Mononuclear cell (primary cell): ENCODE data around the gene ATP13A3. TPM values are rescaled to one million over a fixed set of nuclear protein-coding genes. Genes with fewer than 3 reads are reported as not detected.

Source experiments
- H3K27me3 ChIP-seq: 2 replicates; pipeline ENCODE4 v1.6.0; 2011; ENCODE audit warnings: low read length, control low read depth; ENCODE audit not compliant: insufficient read depth
- H3K4me1 ChIP-seq: 2 replicates; pipeline ENCODE4 v1.5.1; 2011; ENCODE audit warnings: mild to moderate bottlenecking, low read length, control low read depth; ENCODE audit not compliant: insufficient read depth
- H3K4me3 ChIP-seq: 2 replicates; pipeline ENCODE4 v1.5.1; 2011; ENCODE audit warnings: mild to moderate bottlenecking, low read length, moderate library complexity
- H3K9me3 ChIP-seq: 2 replicates; pipeline ENCODE4 v1.5.1; 2011; ENCODE audit warnings: low read depth, mild to moderate bottlenecking, control low read depth, low read length
- total RNA-seq: library from RNA; depleted of rRNA; stranded (reverse); fragments of >200 nt; gene quantifications from one replicate; pipeline ENCODE4 v1.2.3, GENCODE V29; 2012

Gene ATP13A3
- total RNA-seq, 1 donor = 179 TPM

DNA sequence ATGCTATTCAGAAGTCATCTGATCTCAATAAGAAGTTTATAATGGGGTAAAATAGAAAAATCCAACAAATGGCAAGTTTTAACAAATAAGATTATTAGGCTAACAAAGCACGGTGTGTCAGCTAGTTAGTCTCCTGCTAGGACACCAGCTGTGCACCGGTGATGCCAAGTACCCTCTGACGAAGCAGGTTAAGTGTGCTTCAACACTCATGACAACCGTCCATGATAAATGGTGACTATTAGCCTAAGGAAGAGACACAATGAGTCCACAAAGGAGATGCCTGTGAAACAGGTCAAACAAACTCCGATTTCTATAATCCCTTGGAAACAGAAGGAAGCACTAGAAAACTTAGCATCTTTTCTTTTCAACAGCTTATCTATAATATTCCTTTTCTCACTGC lies 36.5 kb downstream of the ATP13A3 start:
- H3K4me1 ChIP-seq = no peaks in the 10 kb centered on the region

DNA sequence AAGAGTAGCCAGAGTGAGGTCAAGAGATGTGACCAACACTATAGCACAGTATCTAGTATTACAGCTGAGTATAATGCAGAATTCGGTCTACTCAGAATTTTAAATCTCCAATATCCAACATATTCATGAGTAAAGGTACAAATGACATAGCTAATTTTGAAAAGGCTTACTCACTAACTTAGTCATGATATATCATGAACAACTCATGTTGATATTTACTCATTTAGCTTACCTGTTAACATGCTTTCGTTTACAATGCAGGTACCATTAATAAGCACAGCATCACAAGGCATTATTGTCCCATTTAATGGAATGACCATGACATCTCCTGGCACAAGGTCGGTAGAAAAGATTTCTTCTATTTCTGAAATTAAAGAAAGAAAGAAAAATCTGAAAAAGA lies 36.9 kb downstream of the ATP13A3 start:
- no peaks in the 10 kb centered on the region for H3K27me3 ChIP-seq
- H3K9me3 ChIP-seq = no peaks in the 10 kb centered on the region
- no peak overlapping the region for H3K4me3 ChIP-seq
- no peaks in the 10 kb centered on the region for H3K4me1 ChIP-seq

More for the DNA sequence above, 36.5 kb downstream of the ATP13A3 start:
- no peaks in the 10 kb centered on the region for H3K27me3 ChIP-seq
- H3K4me3 ChIP-seq = no peak overlapping the region
- H3K9me3 ChIP-seq = no peaks in the 10 kb centered on the region

DNA sequence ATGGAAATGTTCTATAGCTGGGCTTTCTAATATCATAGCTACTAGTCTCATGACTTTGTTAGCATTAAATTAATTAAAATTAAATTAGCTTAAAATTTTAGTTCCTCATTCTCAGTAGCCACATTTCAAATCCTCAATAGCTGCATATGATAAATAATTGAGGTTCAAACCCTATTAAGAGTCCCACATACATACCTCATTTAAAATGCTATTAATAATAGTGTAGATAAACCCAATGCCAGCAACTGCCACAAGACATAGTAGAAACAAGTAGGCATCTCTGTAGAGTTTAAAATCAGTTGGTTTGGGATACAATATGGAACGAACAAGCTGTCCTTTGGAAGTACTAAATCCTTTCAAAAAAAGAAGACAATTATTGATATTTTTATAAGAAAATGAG lies 39.1 kb downstream of the ATP13A3 start:
- no peaks in the 10 kb centered on the region for H3K27me3 ChIP-seq
- no peaks in the 10 kb centered on the region for H3K4me1 ChIP-seq
- no peaks in the 10 kb centered on the region for H3K9me3 ChIP-seq
- H3K4me3 ChIP-seq = no peak overlapping the region

DNA sequence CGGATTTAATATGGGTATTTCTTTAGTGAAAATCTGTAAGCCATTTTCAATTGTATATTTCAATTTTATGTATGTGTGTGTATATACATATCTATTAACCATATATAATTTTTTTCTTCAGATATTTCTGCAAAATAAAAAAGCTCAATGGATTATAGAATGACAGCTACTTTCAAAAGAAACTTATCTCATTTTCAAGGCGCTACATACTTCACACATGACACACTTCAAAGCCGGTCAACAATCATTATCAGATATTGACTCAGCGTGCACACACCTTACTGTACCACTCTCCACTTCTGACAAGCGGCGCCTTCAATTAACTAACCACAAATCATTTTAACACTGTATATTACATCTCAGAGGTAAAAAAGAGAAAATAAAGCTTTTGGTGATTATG lies 39.6 kb downstream of the ATP13A3 start:
- H3K9me3 ChIP-seq = no peaks in the 10 kb centered on the region
- H3K4me3 ChIP-seq = no peak overlapping the region
- H3K27me3 ChIP-seq = no peaks in the 10 kb centered on the region
- no peaks in the 10 kb centered on the region for H3K4me1 ChIP-seq

DNA sequence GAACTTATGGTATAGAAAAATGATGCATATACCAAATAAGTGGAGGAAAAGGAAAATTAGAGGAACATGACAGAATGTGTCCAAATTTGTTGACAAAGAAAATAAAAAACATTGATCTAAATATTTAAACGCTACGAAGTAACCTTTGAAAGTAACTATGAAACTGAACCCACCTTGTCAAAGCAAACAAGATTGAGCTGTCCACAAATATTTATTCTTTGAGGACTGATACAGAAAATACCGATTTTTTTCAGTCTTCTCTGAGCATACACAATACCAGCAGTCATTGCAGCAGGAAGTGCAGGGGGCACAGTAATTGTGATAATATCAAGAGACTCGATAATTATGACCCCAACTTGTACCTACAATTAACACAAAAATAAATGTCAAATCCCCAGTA lies 40.0 kb downstream of the ATP13A3 start:
- no peaks in the 10 kb centered on the region for H3K4me1 ChIP-seq
- no peaks in the 10 kb centered on the region for H3K27me3 ChIP-seq
- no peak overlapping the region for H3K4me3 ChIP-seq
- H3K9me3 ChIP-seq = no peaks in the 10 kb centered on the region

DNA sequence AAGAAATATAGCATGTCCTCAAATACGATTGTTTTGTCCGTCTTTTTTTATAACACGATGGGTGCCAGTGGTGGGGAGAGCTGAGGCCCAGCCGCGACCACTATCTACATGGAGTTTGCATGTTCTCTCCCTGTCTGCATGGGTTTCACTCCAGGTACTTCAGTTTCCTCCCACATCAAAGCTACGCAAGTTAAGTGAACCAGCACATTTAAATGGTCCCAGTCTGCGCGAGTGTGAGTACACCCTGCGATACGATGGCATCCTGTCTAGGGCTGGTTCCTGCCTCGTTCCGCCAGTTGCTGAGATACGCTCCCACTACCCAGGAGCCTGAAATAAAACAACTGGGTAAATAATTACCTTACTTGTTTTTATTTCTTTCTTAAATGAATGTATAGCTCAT lies 40.6 kb downstream of the ATP13A3 start:
- H3K9me3 ChIP-seq = no peaks in the 10 kb centered on the region
- no peak overlapping the region for H3K4me3 ChIP-seq
- no peaks in the 10 kb centered on the region for H3K27me3 ChIP-seq
- no peaks in the 10 kb centered on the region for H3K4me1 ChIP-seq

DNA sequence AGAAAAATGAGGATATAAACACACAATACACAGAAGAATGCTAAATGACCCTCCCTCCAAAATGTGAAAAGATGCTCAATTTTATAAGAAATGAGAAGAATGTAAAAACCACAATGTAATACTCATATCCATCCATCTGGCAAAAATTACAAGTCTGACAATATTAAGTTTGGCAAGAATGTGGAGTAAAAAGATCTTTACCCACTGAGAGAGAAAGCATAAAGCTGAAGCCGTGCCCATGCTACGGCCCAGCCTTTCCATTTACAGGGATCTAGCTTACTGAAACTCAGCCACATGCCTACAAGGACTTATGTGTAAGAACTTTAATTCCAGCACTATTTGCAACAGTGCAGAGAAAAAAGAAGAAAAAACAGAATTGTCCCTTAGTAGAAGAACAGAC lies 42.9 kb downstream of the ATP13A3 start:
- H3K9me3 ChIP-seq = no peaks in the 10 kb centered on the region
- H3K27me3 ChIP-seq = no peaks in the 10 kb centered on the region
- no peak overlapping the region for H3K4me3 ChIP-seq
- H3K4me1 ChIP-seq = no peaks in the 10 kb centered on the region

DNA sequence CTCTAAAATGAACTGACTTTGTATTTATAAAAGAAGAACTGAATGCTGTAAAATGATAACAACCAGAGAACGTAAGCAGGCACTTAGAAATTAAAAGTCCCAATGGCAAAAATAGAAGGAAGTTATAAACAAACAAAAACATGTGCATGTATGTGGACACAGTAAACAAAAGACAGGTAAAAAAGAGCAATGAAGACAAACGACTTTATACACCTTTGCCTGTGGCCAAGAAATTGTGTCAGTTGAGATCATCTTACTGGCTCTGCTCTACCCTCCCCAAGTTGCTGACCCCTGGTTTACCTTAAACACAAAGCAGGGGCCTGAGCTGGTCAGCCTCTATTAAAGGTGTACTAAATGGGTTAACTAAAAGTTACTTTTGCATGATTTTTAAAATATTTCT lies 46.0 kb downstream of the ATP13A3 start:
- no peaks in the 10 kb centered on the region for H3K9me3 ChIP-seq
- H3K4me1 ChIP-seq = peaks cover 4% of the 10 kb centered on the region
- H3K27me3 ChIP-seq = no peaks in the 10 kb centered on the region
- H3K4me3 ChIP-seq = no peak overlapping the region

DNA sequence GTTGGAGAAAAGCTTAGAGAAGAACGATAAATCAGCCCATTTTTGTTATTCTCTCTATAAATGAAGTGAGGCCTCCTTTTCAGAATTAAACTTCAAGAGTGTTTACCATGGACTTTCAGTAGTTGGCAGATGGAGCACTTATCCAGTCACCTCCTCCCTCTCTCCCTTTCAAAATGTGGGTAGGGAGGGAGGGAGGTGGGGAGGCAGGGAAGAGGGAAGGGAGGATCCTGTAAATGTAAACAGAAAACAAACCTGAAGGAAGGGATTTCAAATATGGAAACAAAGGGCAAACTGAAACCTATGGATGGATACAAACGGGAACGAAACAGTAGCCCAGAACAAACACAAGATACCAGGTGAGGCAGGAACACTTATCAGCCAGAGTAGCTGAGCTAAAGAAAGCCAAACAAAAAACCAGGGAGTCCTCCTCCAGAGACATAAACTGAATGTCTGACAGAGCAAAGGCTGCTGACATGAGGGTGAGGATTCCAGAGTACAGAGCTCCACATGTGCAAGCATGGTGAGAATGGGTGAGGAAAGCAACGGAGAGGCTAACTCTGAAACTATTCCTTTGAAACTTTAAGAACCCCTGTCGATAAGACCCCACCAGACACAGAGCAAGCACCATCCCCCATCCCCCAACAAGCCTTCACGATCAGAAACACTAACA lies 46.8 kb downstream of the ATP13A3 start:
- Histone ChIP-seq H3K4me3 (no peak overlapping the region), H3K9me3 (no peaks in the 10 kb centered on the region), H3K27me3 (no peaks in the 10 kb centered on the region), H3K4me1 (peaks cover 4% of the 10 kb centered on the region)

DNA sequence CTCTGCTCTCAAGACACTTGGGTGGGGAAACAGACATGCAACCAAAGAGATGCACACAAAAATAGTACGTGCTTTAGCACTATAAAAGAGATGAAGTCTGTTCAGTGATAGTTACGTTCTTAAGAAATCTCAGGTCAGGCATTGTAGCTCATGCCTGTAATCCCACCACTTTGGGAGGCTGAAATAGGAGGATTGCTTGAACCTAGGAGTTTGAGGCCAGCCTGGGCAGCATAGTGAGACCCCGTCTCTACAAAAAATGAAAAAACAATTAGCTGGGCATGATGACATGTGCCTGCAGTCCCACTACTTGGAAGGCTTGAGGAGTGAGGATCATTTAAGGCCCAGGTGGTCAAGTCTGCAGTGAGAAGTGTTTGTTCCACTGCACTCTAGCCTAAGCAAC lies 52.3 kb downstream of the ATP13A3 start:
- Histone ChIP-seq H3K27me3 (no peaks in the 10 kb centered on the region), H3K4me3 (no peak overlapping the region), H3K9me3 (no peaks in the 10 kb centered on the region), H3K4me1 (peaks cover 4% of the 10 kb centered on the region)

DNA sequence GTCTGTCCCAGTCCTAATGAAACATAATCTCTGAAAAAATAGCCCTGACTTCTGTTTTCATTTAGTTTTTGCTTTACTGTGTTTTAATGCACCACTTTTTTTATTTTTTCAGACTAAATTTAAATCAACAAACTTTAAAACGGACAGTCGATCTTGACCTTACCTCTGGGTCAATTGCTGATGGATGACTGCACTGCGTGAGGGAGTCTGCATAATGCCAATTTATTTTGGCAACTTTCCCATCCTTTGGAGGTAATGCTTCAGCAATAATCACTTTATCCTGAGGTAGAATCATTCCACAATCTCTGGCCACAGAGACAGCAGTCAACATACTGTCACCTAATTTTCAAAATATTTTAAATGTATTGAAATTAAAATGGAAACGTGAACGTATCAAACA lies 55.2 kb downstream of the ATP13A3 start:
- Histone ChIP-seq H3K4me1 (no peaks in the 10 kb centered on the region), H3K9me3 (no peaks in the 10 kb centered on the region)

DNA sequence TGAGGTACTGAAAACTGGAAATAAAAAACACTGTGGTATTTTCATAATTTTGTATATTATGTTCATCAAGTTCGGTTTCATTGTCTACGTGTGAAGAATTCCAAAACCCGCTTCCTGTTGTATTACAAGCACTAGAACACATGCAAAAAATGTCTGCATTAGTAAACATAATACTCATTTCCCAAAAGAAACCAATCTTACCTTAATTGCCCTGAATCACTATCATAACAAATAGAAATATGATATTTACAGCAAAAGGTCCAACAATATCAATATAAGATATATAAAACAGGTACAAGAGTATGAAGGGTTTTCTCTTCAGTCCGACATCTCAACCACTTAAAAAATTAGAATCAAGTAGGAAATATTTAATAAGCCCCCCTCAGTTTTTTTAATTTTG lies 61.4 kb downstream of the ATP13A3 start:
- no peaks in the 10 kb centered on the region for H3K9me3 ChIP-seq

More for the DNA sequence above, 55.2 kb downstream of the ATP13A3 start:
- Histone ChIP-seq H3K27me3 (no peaks in the 10 kb centered on the region), H3K4me3 (no peak overlapping the region)

DNA sequence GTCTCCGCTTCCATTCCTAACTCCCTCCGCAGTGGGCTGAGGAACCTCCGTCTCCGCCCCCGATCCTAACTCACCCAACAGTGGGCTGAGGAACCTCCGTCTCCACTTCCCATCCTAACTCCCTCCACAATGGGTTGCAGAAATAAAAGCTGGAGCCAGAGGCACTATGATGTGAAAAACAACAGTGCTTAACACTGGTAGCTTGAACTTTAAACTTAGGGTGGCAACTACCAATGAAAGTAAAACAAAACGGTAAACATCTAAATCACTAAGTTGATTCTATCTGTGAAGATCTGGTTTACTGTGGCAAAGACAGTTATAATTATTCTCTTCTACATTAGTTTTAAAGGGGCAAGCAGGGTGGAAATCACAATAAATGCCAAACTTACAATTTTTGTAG lies 61.8 kb downstream of the ATP13A3 start:
- H3K4me1 ChIP-seq = no peaks in the 10 kb centered on the region
- no peak overlapping the region for H3K4me3 ChIP-seq
- no peaks in the 10 kb centered on the region for H3K27me3 ChIP-seq
- no peaks in the 10 kb centered on the region for H3K9me3 ChIP-seq

More for the DNA sequence above, 61.4 kb downstream of the ATP13A3 start:
- no peak overlapping the region for H3K4me3 ChIP-seq
- H3K27me3 ChIP-seq = no peaks in the 10 kb centered on the region
- H3K4me1 ChIP-seq = no peaks in the 10 kb centered on the region

DNA sequence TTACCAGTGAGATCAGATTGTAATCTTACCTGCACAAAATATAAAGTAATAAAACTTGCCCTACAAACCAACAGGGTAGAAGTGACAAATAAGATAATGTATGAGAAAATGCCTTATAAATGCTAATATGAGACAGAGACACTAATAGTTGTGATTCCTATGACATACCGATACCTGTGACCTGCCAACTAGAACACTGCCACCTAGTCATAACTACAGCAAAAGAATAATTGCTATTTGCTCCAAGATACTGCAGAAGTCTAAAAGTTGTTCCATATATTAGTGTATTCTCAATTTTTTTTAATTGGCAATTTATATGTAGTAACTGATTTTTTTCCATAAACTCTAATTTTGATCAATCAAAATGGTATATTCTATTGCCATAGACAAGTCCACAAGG lies 62.4 kb downstream of the ATP13A3 start:
- Histone ChIP-seq H3K9me3 (no peaks in the 10 kb centered on the region), H3K4me3 (no peak overlapping the region), H3K27me3 (no peaks in the 10 kb centered on the region), H3K4me1 (no peaks in the 10 kb centered on the region)

DNA sequence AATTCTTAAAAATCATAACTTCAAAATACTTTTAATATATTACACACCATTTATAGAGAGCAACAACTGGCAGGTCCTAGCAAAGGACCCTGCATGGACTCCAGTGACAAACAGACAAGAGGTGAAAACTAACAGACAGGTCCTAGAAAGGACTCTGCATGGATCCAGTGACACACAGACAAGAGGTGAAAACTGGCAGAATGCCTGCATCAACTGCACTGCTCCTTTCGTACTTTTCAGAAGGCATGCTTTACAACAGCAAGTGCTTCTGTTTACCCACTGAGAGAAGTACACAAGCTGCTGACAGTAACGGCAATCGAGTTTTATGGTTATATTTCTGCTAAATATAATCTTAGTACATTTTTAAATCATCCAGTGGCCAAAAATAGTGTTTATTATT lies 63.5 kb downstream of the ATP13A3 start:
- Histone ChIP-seq H3K4me3 (no peak overlapping the region), H3K4me1 (no peaks in the 10 kb centered on the region), H3K27me3 (no peaks in the 10 kb centered on the region), H3K9me3 (no peaks in the 10 kb centered on the region)

DNA sequence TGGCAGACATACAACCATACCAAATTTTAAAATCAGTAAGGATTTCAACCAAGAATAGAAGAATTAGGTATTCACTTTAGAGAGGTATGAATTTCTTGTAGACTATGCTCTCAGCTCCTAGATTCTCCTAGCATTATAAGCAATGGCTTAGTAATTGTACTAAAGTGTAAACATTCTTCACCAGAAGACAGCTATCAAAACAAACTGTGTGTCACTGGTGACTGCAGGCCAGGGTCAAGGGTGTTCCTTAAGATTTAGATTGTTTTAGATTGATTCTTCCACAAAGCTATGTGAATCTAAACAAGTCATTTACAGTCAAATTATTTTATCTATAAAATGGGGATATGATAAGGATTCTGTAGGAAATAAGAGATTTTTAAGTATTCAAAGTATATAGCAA lies 64.6 kb downstream of the ATP13A3 start:
- no peaks in the 10 kb centered on the region for H3K4me1 ChIP-seq
- no peak overlapping the region for H3K4me3 ChIP-seq
- H3K9me3 ChIP-seq = no peaks in the 10 kb centered on the region
- no peaks in the 10 kb centered on the region for H3K27me3 ChIP-seq
